ENCODE measurements around the gene INTS7. TPM values are rescaled to one million over a fixed set of nuclear protein-coding genes. Genes with fewer than 3 reads are reported as not detected.

Gene INTS7
- total RNA-seq, 1 experiment from 2014 or later: 36.5 TPM

GRCh38 chr1:212044851-212045250, 9.5 kb upstream of the INTS7 start:
- Mint-ChIP-seq H3K27ac (ENCODE audit: unreplicated experiment) (no peak overlapping the region), H3K36me3 (ENCODE audit: insufficient read depth, unreplicated experiment) (peaks cover 15% of the 10 kb centered on the region), H3K9me3 (ENCODE audit: low read depth, unreplicated experiment) (no peaks in the 10 kb centered on the region), H3K4me1 (ENCODE audit: low read depth, unreplicated experiment) (peaks cover 13% of the 10 kb centered on the region), H3K27me3 (ENCODE audit: unreplicated experiment) (no peaks in the 10 kb centered on the region), H3K4me3 (ENCODE audit: low read depth, unreplicated experiment) (no peak overlapping the region)
- no peak for DNase-seq
- intact Hi-C loops (cut with micrococcal nuclease; ENCODE audit: unreplicated experiment): no loop called here
- CTCF ChIA-PET: interaction anchor here (1.9 kb wide), 1 partner anchor 10 kb away, joined by 6 read pairs; the partner anchor contains the start of genes DTL and INTS7
- no peak for TF ChIP-seq CTCF (IDR thresholded peaks at IDR 0.05; ENCODE audit: unreplicated experiment)
- BruUV-seq (replicated peaks): no TSS peak

- Mint-ChIP-seq H3K4me1 (ENCODE audit: low read depth, unreplicated experiment) (peaks cover 32% of the 10 kb centered on the region), H3K27ac (ENCODE audit: unreplicated experiment) (no peak overlapping the region), H3K9me3 (ENCODE audit: low read depth, unreplicated experiment) (no peaks in the 10 kb centered on the region), H3K27me3 (ENCODE audit: unreplicated experiment) (no peaks in the 10 kb centered on the region), H3K36me3 (ENCODE audit: insufficient read depth, unreplicated experiment) (peaks cover 15% of the 10 kb centered on the region), H3K4me3 (ENCODE audit: low read depth, unreplicated experiment) (no peak overlapping the region)
- no peak for DNase-seq
- CTCF ChIA-PET: no interaction called here
- TF ChIP-seq CTCF (IDR thresholded peaks at IDR 0.05; ENCODE audit: unreplicated experiment): no peak
- intact Hi-C loops (cut with micrococcal nuclease; ENCODE audit: unreplicated experiment): no loop called here
- BruUV-seq (replicated peaks): no TSS peak
Measured at GRCh38 chr1:212042436-212042835, 7.1 kb upstream of the INTS7 start.

GRCh38 chr1:212040629-212041412, 5.5 kb upstream of the INTS7 start:
- Mint-ChIP-seq H3K27me3 (ENCODE audit: unreplicated experiment) (no peaks in the 10 kb centered on the region), H3K36me3 (ENCODE audit: insufficient read depth, unreplicated experiment) (peaks cover 26% of the 10 kb centered on the region), H3K4me1 (ENCODE audit: low read depth, unreplicated experiment) (peaks cover 41% of the 10 kb centered on the region), H3K27ac (ENCODE audit: unreplicated experiment) (peak overlapping the region; percentile 48), H3K4me3 (ENCODE audit: low read depth, unreplicated experiment) (peak overlapping the region; percentile 32), H3K9me3 (ENCODE audit: low read depth, unreplicated experiment) (no peaks in the 10 kb centered on the region)
- intact Hi-C loops (cut with micrococcal nuclease; ENCODE audit: unreplicated experiment): no loop called here
- TF ChIP-seq CTCF (IDR thresholded peaks at IDR 0.05; ENCODE audit: unreplicated experiment): no peak
- CTCF ChIA-PET: interaction anchor here (0.5 to 1.0 kb wide), 2 partner anchors 8 to 360 kb away, joined by 3 to 4 read pairs; no protein-coding TSS in a partner anchor
- BruUV-seq (replicated peaks): no TSS peak
- DNase-seq: peak; percentile 19

- Mint-ChIP-seq H3K27me3 (ENCODE audit: unreplicated experiment) (no peaks in the 10 kb centered on the region), H3K36me3 (ENCODE audit: insufficient read depth, unreplicated experiment) (peaks cover 34% of the 10 kb centered on the region), H3K9me3 (ENCODE audit: low read depth, unreplicated experiment) (no peaks in the 10 kb centered on the region), H3K4me1 (ENCODE audit: low read depth, unreplicated experiment) (peaks cover 41% of the 10 kb centered on the region), H3K27ac (ENCODE audit: unreplicated experiment) (no peak overlapping the region), H3K4me3 (ENCODE audit: low read depth, unreplicated experiment) (no peak overlapping the region)
- TF ChIP-seq CTCF (IDR thresholded peaks at IDR 0.05; ENCODE audit: unreplicated experiment): no peak
- CTCF ChIA-PET: no interaction called here
- no peak for DNase-seq
- BruUV-seq (replicated peaks): no TSS peak
- intact Hi-C loops (cut with micrococcal nuclease; ENCODE audit: unreplicated experiment): no loop called here
Measured at GRCh38 chr1:212039622-212040021, 4.3 kb upstream of the INTS7 start.

Data from Calu3 (cell line).